ENCODE data around the gene SLC10A3. TPM values are rescaled to one million over a fixed set of nuclear protein-coding genes. Genes with fewer than 3 reads are reported as not detected.

SLC10A3 gene
- polyA plus RNA-seq, 3 donors: 19.4 to 26.7 (median 25.0) TPM

Other genes starting within 250 kb of the SLC10A3 start
- gene OPN1MW3, start 233.0 kb downstream of the SLC10A3 start, polyA plus RNA-seq: not detected
- not detected for gene TEX28, start 195.5 kb downstream of the SLC10A3 start, polyA plus RNA-seq
- gene TKTL1, start 194.8 kb downstream of the SLC10A3 start, polyA plus RNA-seq: under 1 TPM; 0.05 to 0.40 (median 0.11) TPM
- 100 to 1,000 TPM; 118 to 552 (median 446) TPM for gene FLNA, start 116.0 kb downstream of the SLC10A3 start, polyA plus RNA-seq
- gene EMD, start 111.3 kb downstream of the SLC10A3 start, polyA plus RNA-seq: 100 to 1,000 TPM in 1 of 3 donors, 10 to 100 TPM in 2; 66.4 to 115 (median 90.5) TPM
- gene RPL10, start 92.3 kb downstream of the SLC10A3 start, polyA plus RNA-seq: 1,000 to 10,000 TPM; 6,483 to 8,176 (median 7,781) TPM
- gene DNASE1L1, start 81.4 kb downstream of the SLC10A3 start, polyA plus RNA-seq: 10 to 100 TPM in 2 of 3 donors, 1 to 10 TPM in 1; 7.5 to 26.6 (median 18.6) TPM
- gene TAFAZZIN, start 79.1 kb downstream of the SLC10A3 start, polyA plus RNA-seq: 10 to 100 TPM; 22.4 to 45.8 (median 35.2) TPM
- 10 to 100 TPM; 30.9 to 68.7 (median 45.9) TPM for gene ATP6AP1, start 62.0 kb downstream of the SLC10A3 start, polyA plus RNA-seq
- gene GDI1, start 53.5 kb downstream of the SLC10A3 start, polyA plus RNA-seq: 10 to 100 TPM; 50.7 to 95.3 (median 94.8) TPM
- 100 to 1,000 TPM in 2 of 3 donors, 10 to 100 TPM in 1; 52.0 to 111 (median 106) TPM for gene FAM50A, start 46.5 kb downstream of the SLC10A3 start, polyA plus RNA-seq
- gene PLXNA3, start 32.3 kb downstream of the SLC10A3 start, polyA plus RNA-seq: 10 to 100 TPM in 1 of 3 donors, 1 to 10 TPM in 2; 6.3 to 11.6 (median 9.7) TPM
- 10 to 100 TPM; 20.6 to 30.0 (median 23.1) TPM for gene LAGE3, start 11.3 kb downstream of the SLC10A3 start, polyA plus RNA-seq
- gene UBL4A, start 4.0 kb downstream of the SLC10A3 start, polyA plus RNA-seq: 10 to 100 TPM; 20.6 to 35.4 (median 24.3) TPM
- gene FAM3A, start 25.6 kb upstream of the SLC10A3 start, polyA plus RNA-seq: 10 to 100 TPM; 48.9 to 61.5 (median 49.3) TPM
- 10 to 100 TPM; 17.6 to 88.4 (median 33.6) TPM for gene G6PD, start 56.2 kb upstream of the SLC10A3 start, polyA plus RNA-seq
- gene IKBKG, start 57.0 kb upstream of the SLC10A3 start, polyA plus RNA-seq: 10 to 100 TPM; 10.6 to 29.0 (median 20.2) TPM
- gene CTAG1A, start 94.5 kb upstream of the SLC10A3 start, polyA plus RNA-seq: under 1 TPM in 1 of 3 donors, not detected in 2; 0.51 TPM
- gene CTAG1B, start 128.7 kb upstream of the SLC10A3 start, polyA plus RNA-seq: under 1 TPM in 1 of 3 donors, not detected in 2; 0.59 TPM
- 1 to 10 TPM in 1 of 3 donors, not detected in 2; 8.5 TPM for gene CTAG2, start 162.9 kb upstream of the SLC10A3 start, polyA plus RNA-seq